ENCODE data around the gene SLC32A1.
A peak's percentile ranks its signal among the peaks of the same experiment; 100 is the strongest.

Gene SLC32A1

DNA sequence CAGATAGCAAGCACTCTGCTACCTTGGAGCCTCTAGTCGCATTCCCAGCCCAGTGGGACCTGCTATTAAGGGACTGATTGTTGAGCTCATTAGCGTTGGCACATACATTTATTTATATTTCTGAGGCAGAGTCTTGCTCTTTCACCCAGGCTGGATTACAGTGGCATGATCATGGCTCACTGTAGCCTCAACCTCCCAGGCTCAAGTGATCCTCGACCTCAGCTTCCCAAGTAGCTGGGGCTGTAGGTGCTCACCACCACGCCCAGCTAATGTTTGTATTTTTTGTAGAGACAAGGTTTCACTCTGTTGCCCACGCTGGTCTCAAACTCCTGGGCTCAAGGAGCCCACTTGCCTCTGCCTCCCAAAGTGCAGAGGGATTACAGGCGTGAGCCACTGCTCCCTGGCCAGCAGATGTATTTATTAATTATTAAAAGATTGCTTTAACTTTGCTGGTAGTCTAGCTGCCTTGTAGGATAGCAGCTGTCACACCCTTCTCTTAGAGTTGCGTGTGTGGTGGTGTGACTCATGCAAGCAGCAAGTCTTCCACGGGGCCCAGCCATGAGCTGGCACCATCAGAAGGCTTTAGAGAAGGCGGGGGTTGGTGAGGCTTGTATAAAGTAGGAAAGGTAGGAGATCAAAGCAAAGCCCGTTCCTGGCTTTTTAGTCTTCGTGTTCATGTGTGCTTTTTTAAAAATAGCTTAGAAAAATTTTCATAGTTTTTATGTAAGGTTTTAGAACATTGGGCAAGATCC is 40.5 kb downstream of the SLC32A1 start:
- Histone ChIP-seq H2BK12ac (ENCODE audit: low read length in 2 of 2) (no peak overlapping the region), H3K4ac (ENCODE audit: low read depth in 1 of 2, low read length in 2 of 2) (no peak overlapping the region), H3K36me3 (ENCODE audit: control insufficient read depth in 1 of 2, insufficient read depth in 2 of 2, low read depth in 1 of 2, low read length in 2 of 2) (peaks cover 30 to 81% of the 10 kb centered on the region in 2 experiments), H3K9ac (ENCODE audit: low read length) (peak overlapping the region; percentile 46), H2AK5ac (ENCODE audit: low read length, severe bottlenecking) (no peak overlapping the region), H3K4me1 (ENCODE audit: control insufficient read depth, insufficient read depth, low read depth, low read length) (peaks cover 4% of the 10 kb centered on the region), H2BK120ac (ENCODE audit: low read depth, low read length) (no peak overlapping the region), H2AFZ (ENCODE audit: low read depth, low read length) (no peak overlapping the region), H2BK15ac (ENCODE audit: low read depth, poor library complexity, severe bottlenecking) (no peak overlapping the region), H3K27me3 (ENCODE audit: control insufficient read depth in 1 of 2, insufficient read depth in 1 of 2, low read length in 2 of 2) (no peaks in the 10 kb centered on the region), H3K14ac (ENCODE audit: low read length in 2 of 2) (no peak overlapping the region), H3K27ac (ENCODE audit: low read length, poor library complexity, severe bottlenecking) (no peak overlapping the region), H3K18ac (ENCODE audit: low read depth in 1 of 2, low read length in 2 of 2) (no peak overlapping the region), H3K4me2 (ENCODE audit: low read length, poor library complexity, severe bottlenecking) (peak overlapping the region; percentile 16), H3K79me1 (replicated peaks; ENCODE audit: low read length, poor library complexity, severe bottlenecking) (peaks cover 7% of the 10 kb centered on the region), H3K4me3 (ENCODE audit: insufficient read depth in 1 of 2, low read depth in 1 of 2, low read length in 2 of 2) (no peak overlapping the region), H4K91ac (ENCODE audit: low read length) (no peak overlapping the region), H2BK5ac (ENCODE audit: low read depth, low read length, poor library complexity, severe bottlenecking) (no peak overlapping the region), H3K9me3 (ENCODE audit: control insufficient read depth, low read length) (no peaks in the 10 kb centered on the region), H3K23ac (ENCODE audit: low read length in 2 of 2) (no peak overlapping the region), H4K8ac (ENCODE audit: low read length) (no peak overlapping the region)
- WGBS: 59% methylated on average over 11 of the region's 11 CpGs
- DNase-seq: peak; percentile 83

DNA sequence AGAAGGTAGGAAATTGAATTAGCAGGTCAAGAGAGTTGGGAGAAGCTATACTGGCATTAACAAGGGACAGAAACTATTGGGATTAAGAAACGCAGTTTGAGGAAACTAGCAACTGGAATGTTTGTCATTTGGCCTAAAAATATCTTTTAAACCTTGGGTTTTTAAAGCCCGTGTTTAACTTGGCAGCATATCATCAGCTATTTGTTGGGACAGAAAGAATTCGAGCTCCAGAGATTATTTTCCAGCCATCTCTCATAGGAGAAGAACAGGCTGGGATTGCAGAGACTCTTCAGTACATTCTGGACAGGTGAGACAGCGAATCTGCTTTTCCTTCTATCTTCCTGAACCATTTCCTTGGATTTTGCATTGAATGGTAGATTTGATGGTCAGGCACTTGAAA is 41.8 kb downstream of the SLC32A1 start:
- no peak overlapping the region for H3K18ac ChIP-seq (ENCODE audit: low read depth in 1 of 2, low read length in 2 of 2)
- no peak overlapping the region for H3K4ac ChIP-seq (ENCODE audit: low read depth in 1 of 2, low read length in 2 of 2)
- 90% methylated on average over 3 of the region's 4 CpGs for WGBS
- DNase-seq: no peak
- no peak overlapping the region for H3K4me2 ChIP-seq (ENCODE audit: low read length, poor library complexity, severe bottlenecking)
- H3K9ac ChIP-seq (ENCODE audit: low read length): no peak overlapping the region
- H3K27me3 ChIP-seq (ENCODE audit: control insufficient read depth in 1 of 2, insufficient read depth in 1 of 2, low read length in 2 of 2): no peaks in the 10 kb centered on the region
- no peak overlapping the region for H2BK12ac ChIP-seq (ENCODE audit: low read length in 2 of 2)
- H4K8ac ChIP-seq (ENCODE audit: low read length): no peak overlapping the region
- H3K23ac ChIP-seq (ENCODE audit: low read length in 2 of 2): no peak overlapping the region
- no peak overlapping the region for H3K4me3 ChIP-seq (ENCODE audit: insufficient read depth in 1 of 2, low read depth in 1 of 2, low read length in 2 of 2)
- no peak overlapping the region for H4K91ac ChIP-seq (ENCODE audit: low read length)
- no peak overlapping the region for H2BK5ac ChIP-seq (ENCODE audit: low read depth, low read length, poor library complexity, severe bottlenecking)
- peaks cover 7% of the 10 kb centered on the region for H3K79me1 ChIP-seq (replicated peaks; ENCODE audit: low read length, poor library complexity, severe bottlenecking)
- no peak overlapping the region for H2BK15ac ChIP-seq (ENCODE audit: low read depth, poor library complexity, severe bottlenecking)
- peaks cover 30 to 80% of the 10 kb centered on the region in 2 experiments for H3K36me3 ChIP-seq (ENCODE audit: control insufficient read depth in 1 of 2, insufficient read depth in 2 of 2, low read depth in 1 of 2, low read length in 2 of 2)
- H3K4me1 ChIP-seq (ENCODE audit: control insufficient read depth, insufficient read depth, low read depth, low read length): peaks cover 4% of the 10 kb centered on the region
- no peak overlapping the region for H3K27ac ChIP-seq (ENCODE audit: low read length, poor library complexity, severe bottlenecking)
- H3K14ac ChIP-seq (ENCODE audit: low read length in 2 of 2): no peak overlapping the region
- no peak overlapping the region for H2BK120ac ChIP-seq (ENCODE audit: low read depth, low read length)
- H2AFZ ChIP-seq (ENCODE audit: low read depth, low read length): no peak overlapping the region
- no peak overlapping the region for H2AK5ac ChIP-seq (ENCODE audit: low read length, severe bottlenecking)
- no peaks in the 10 kb centered on the region for H3K9me3 ChIP-seq (ENCODE audit: control insufficient read depth, low read length)

DNA sequence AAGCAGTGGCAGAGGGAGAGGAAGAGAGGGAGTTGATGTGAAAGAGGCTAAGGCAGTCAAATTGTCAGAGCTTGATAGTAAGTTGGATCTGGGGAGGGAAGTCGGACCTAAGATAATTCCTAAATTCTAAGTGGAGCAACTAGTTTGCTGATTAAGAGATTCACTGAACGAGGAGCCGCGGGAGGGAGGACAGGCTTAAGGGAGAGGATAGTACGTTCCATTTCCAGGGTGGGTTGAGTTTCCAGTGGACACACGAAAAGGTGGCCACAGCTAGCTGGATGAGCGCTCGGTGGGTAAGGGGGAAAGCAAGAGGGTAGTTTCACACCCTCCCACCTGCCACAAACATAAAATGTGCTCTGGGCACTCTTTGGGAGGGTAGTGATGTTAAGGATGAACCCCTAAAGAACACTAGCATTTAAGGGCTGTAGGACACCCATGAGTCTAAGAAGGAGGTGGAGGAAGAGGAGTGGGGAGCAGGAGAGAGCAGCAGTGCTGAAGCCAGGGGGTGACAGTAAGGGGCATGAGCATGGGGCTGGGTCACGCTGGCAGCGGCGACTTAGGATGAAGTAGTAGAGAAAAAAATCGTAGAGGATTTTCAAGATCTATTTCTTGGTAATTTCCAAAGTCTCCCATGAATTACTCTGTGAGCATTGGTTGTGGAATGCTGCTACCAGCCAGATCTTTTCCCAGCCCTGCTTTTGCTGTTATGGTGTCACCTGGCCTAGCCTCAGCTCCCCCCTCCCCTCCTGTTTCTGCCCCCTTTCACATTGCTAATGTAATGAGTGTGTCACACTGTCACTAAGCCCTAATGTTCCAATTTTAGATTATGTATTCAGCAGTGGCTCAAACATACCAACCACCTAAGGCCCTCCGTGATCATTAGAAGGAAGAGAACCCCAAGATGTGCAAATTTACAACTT is 45.4 kb downstream of the SLC32A1 start:
- no peak overlapping the region for H3K4me3 ChIP-seq (ENCODE audit: insufficient read depth in 1 of 2, low read depth in 1 of 2, low read length in 2 of 2)
- no peak overlapping the region for H4K8ac ChIP-seq (ENCODE audit: low read length)
- no peak overlapping the region for H3K9ac ChIP-seq (ENCODE audit: low read length)
- H3K9me3 ChIP-seq (ENCODE audit: control insufficient read depth, low read length): peaks cover 4% of the 10 kb centered on the region
- no peak overlapping the region for H3K4me2 ChIP-seq (ENCODE audit: low read length, poor library complexity, severe bottlenecking)
- H2BK12ac ChIP-seq (ENCODE audit: low read length in 2 of 2): no peak overlapping the region
- no peak overlapping the region for H2BK5ac ChIP-seq (ENCODE audit: low read depth, low read length, poor library complexity, severe bottlenecking)
- no peak overlapping the region for H2AFZ ChIP-seq (ENCODE audit: low read depth, low read length)
- no peak overlapping the region for H2AK5ac ChIP-seq (ENCODE audit: low read length, severe bottlenecking)
- H3K14ac ChIP-seq (ENCODE audit: low read length in 2 of 2): no peak overlapping the region
- no peaks in the 10 kb centered on the region for H3K27me3 ChIP-seq (ENCODE audit: control insufficient read depth in 1 of 2, insufficient read depth in 1 of 2, low read length in 2 of 2)
- no peak overlapping the region for H3K18ac ChIP-seq (ENCODE audit: low read depth in 1 of 2, low read length in 2 of 2)
- no peak overlapping the region for H2BK120ac ChIP-seq (ENCODE audit: low read depth, low read length)
- 94% methylated on average over 7 of the region's 13 CpGs for WGBS
- H3K36me3 ChIP-seq (ENCODE audit: control insufficient read depth in 1 of 2, insufficient read depth in 2 of 2, low read depth in 1 of 2, low read length in 2 of 2): peaks cover 38 to 84% of the 10 kb centered on the region in 2 experiments
- no peak overlapping the region for H4K91ac ChIP-seq (ENCODE audit: low read length)
- no peak overlapping the region for H3K27ac ChIP-seq (ENCODE audit: low read length, poor library complexity, severe bottlenecking)
- H2BK15ac ChIP-seq (ENCODE audit: low read depth, poor library complexity, severe bottlenecking): no peak overlapping the region
- H3K4ac ChIP-seq (ENCODE audit: low read depth in 1 of 2, low read length in 2 of 2): no peak overlapping the region
- peaks cover 3% of the 10 kb centered on the region for H3K79me1 ChIP-seq (replicated peaks; ENCODE audit: low read length, poor library complexity, severe bottlenecking)
- H3K23ac ChIP-seq (ENCODE audit: low read length in 2 of 2): no peak overlapping the region
- DNase-seq: no peak
- peaks cover 1% of the 10 kb centered on the region for H3K4me1 ChIP-seq (ENCODE audit: control insufficient read depth, insufficient read depth, low read depth, low read length)

DNA sequence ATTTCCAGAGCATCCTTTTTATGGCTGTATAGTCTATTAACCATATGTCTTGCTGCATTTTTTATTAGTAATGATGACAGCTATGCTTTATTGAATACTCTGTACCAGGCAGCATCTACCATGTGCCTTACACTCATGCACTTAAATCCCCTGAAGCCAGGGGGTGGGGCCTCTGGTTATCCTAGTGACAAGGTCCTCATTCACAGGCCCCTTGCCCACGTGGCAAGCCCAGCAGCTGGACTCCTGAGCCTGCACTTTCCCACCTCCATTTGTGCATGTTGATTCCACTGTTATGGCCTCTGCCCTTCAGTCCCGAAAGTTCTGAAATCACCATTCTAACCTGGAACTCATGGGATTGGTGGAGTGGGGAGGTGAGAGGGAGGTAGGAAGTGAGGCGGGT is 46.3 kb downstream of the SLC32A1 start:
- Histone ChIP-seq H3K14ac (ENCODE audit: low read length in 2 of 2) (no peak overlapping the region), H2BK5ac (ENCODE audit: low read depth, low read length, poor library complexity, severe bottlenecking) (no peak overlapping the region), H3K9ac (ENCODE audit: low read length) (no peak overlapping the region), H4K8ac (ENCODE audit: low read length) (no peak overlapping the region), H3K4me1 (ENCODE audit: control insufficient read depth, insufficient read depth, low read depth, low read length) (no peaks in the 10 kb centered on the region), H3K4ac (ENCODE audit: low read depth in 1 of 2, low read length in 2 of 2) (no peak overlapping the region), H3K27ac (ENCODE audit: low read length, poor library complexity, severe bottlenecking) (no peak overlapping the region), H2BK12ac (ENCODE audit: low read length in 2 of 2) (no peak overlapping the region), H3K27me3 (ENCODE audit: control insufficient read depth in 1 of 2, insufficient read depth in 1 of 2, low read length in 2 of 2) (no peaks in the 10 kb centered on the region), H3K4me2 (ENCODE audit: low read length, poor library complexity, severe bottlenecking) (no peak overlapping the region), H4K91ac (ENCODE audit: low read length) (no peak overlapping the region), H2BK120ac (ENCODE audit: low read depth, low read length) (no peak overlapping the region), H3K23ac (ENCODE audit: low read length in 2 of 2) (no peak overlapping the region), H2BK15ac (ENCODE audit: low read depth, poor library complexity, severe bottlenecking) (no peak overlapping the region), H3K79me1 (replicated peaks; ENCODE audit: low read length, poor library complexity, severe bottlenecking) (peaks cover 3% of the 10 kb centered on the region), H2AK5ac (ENCODE audit: low read length, severe bottlenecking) (no peak overlapping the region), H2AFZ (ENCODE audit: low read depth, low read length) (no peak overlapping the region), H3K36me3 (ENCODE audit: control insufficient read depth in 1 of 2, insufficient read depth in 2 of 2, low read depth in 1 of 2, low read length in 2 of 2) (peaks cover 38 to 83% of the 10 kb centered on the region in 2 experiments), H3K18ac (ENCODE audit: low read depth in 1 of 2, low read length in 2 of 2) (no peak overlapping the region), H3K4me3 (ENCODE audit: insufficient read depth in 1 of 2, low read depth in 1 of 2, low read length in 2 of 2) (no peak overlapping the region), H3K9me3 (ENCODE audit: control insufficient read depth, low read length) (peaks cover 4% of the 10 kb centered on the region)
- DNase-seq: no peak
- WGBS: 81% methylated on average over 3 of the region's 3 CpGs
